Fibroblast of lung (primary cell): ENCODE data around the gene CGB5. TPM values are rescaled to one million over a fixed set of nuclear protein-coding genes. Genes with fewer than 3 reads are reported as not detected.

Experiments used
- DNase-seq, 2 donors: peaks; one replicate each; pipeline versions ENCODE4 v3.0.0 to v3.0.0-alpha.2; 2010; ENCODE audit warnings: low read depth in 2 of 2
- H2AFZ ChIP-seq: 2 replicates; pipeline ENCODE4 v1.5.1; 2012; ENCODE audit warnings: low read length, control low read depth, inconsistent platforms
- H3K27ac ChIP-seq: 2 replicates; pipeline ENCODE4 v1.5.1; 2011; ENCODE audit warnings: low read length, control low read depth; ENCODE audit not compliant: insufficient read depth
- H3K27me3 ChIP-seq: 2 replicates; pipeline ENCODE4 v1.5.1; 2011; ENCODE audit warnings: mild to moderate bottlenecking, low read length; ENCODE audit not compliant: control insufficient read depth, insufficient read depth
- H3K36me3 ChIP-seq: 2 replicates; pipeline ENCODE4 v1.5.1; 2011; ENCODE audit warnings: low read length; ENCODE audit not compliant: control insufficient read depth, insufficient read depth
- H3K4me1 ChIP-seq: 2 replicates; pipeline ENCODE4 v1.5.1; 2011; ENCODE audit warnings: low read length; ENCODE audit not compliant: control insufficient read depth, insufficient read depth; ENCODE audit errors: extremely low read depth
- H3K4me2 ChIP-seq: 2 replicates; pipeline ENCODE4 v1.5.1; 2011; ENCODE audit warnings: low read length, control low read depth; ENCODE audit not compliant: insufficient read depth; ENCODE audit errors: extremely low read depth
- H3K4me3 ChIP-seq, 4 experiments: fragments of 200-600 bp in 1 of 4; sonication (generic) in 1 of 4; replicated peaks in 1 of 4; 2 replicates each; pipeline ENCODE4 v1.5.1; 2011 to 2016; ENCODE audit warnings: low read length in 4 of 4, low read depth in 3 of 4, mild to moderate bottlenecking in 3 of 4, control low read depth in 2 of 4, inconsistent platforms in 1 of 4, mixed read lengths in 1 of 4; ENCODE audit not compliant: insufficient read depth in 1 of 4; ENCODE audit errors: control extremely low read depth in 1 of 4
- H3K79me2 ChIP-seq: 2 replicates; pipeline ENCODE4 v1.5.1; 2012; ENCODE audit warnings: mild to moderate bottlenecking, low read length, inconsistent platforms; ENCODE audit not compliant: control insufficient read depth, insufficient read depth
- H3K9ac ChIP-seq: 2 replicates; pipeline ENCODE4 v1.5.1; 2011; ENCODE audit warnings: mild to moderate bottlenecking, low read length, control low read depth; ENCODE audit not compliant: insufficient read depth
- H3K9me3 ChIP-seq: 2 replicates; pipeline ENCODE4 v1.5.1; 2012; ENCODE audit warnings: low read depth, low read length; ENCODE audit not compliant: control insufficient read depth, insufficient read depth
- H4K20me1 ChIP-seq: 2 replicates; pipeline ENCODE4 v1.5.1; 2011; ENCODE audit warnings: low read length; ENCODE audit not compliant: control insufficient read depth, insufficient read depth; ENCODE audit errors: extremely low read depth
- EZH2 ChIP-seq: IDR thresholded peaks from 2 replicates; pipeline ENCODE4 v1.5.1; 2012; ENCODE audit warnings: low read length, control low read depth, mild to moderate bottlenecking; ENCODE audit errors: missing control alignments
- polyA plus RNA-seq, 2 donors: library from polyadenylated mRNA; depleted of rRNA in 1 of 2; stranded (reverse) in 1 of 2; unstranded in 1 of 2; fragments of >200 nt; gene quantifications; 2 replicates each; pipeline ENCODE4 v1.2.1, GENCODE V29; 2011 to 2012; ENCODE audit warnings: missing spikeins in 1 of 2
- total RNA-seq: library from RNA; depleted of rRNA; stranded (reverse); fragments of >200 nt; gene quantifications from 2 replicates; pipeline ENCODE4 v1.2.1, GENCODE V29; 2014
- TF ChIP-seq, protein P1 (sequence below), 2 donors: IDR thresholded peaks in 1 of 2; conservative IDR thresholded peaks in 1 of 2; 1 replicate in 1 of 2; 2 replicates in 1 of 2; pipeline ENCODE4 v1.5.1; 2011 to 2012; ENCODE audit warnings: low read length in 2 of 2, control low read depth in 1 of 2, inconsistent platforms in 1 of 2, low read depth in 1 of 2, mild to moderate bottlenecking in 1 of 2

Gene CGB5
- total and polyA plus RNA-seq, 2 donors (not counting 1 experiment from before 2014, with no cell fraction given) = not detected

DNA sequence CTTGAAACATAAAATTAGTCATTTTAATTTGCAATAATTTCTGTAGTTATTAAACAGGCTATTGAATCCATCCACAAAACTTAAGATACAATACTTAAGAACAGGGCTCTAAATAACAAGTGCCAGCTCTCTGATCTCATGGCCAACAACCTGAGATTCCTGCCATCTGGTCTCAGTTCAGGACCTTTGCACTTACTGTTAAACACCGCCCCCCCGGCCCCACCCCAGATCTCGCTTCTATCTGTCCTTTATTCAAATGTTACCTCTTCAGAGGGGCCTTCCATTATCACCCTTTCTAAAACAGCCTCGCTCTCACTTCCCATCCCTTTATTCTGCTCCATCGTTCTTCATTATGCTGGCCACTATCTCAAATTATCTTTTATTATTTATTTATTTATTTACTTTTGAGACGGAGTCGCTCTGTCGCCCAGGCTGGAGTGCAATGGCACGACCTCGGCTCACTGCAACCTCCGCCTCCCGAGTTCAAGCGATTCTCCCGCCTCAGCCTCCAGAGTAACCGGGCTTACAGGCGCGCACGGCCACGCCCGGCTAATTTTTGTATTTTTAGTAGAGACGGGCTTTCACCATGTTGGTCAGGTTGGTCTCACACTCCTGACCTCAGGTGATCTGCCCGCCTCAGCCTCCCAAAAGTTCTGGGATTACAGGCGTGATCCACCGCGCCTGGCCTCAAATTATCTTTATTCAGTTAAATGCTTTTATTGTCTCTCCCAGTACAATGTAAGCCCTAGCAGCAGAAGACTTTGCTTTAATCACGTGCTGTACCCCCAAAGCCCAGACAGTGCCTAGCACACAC is 40.8 kb downstream of the CGB5 start:
- TF ChIP-seq, protein P1, sequence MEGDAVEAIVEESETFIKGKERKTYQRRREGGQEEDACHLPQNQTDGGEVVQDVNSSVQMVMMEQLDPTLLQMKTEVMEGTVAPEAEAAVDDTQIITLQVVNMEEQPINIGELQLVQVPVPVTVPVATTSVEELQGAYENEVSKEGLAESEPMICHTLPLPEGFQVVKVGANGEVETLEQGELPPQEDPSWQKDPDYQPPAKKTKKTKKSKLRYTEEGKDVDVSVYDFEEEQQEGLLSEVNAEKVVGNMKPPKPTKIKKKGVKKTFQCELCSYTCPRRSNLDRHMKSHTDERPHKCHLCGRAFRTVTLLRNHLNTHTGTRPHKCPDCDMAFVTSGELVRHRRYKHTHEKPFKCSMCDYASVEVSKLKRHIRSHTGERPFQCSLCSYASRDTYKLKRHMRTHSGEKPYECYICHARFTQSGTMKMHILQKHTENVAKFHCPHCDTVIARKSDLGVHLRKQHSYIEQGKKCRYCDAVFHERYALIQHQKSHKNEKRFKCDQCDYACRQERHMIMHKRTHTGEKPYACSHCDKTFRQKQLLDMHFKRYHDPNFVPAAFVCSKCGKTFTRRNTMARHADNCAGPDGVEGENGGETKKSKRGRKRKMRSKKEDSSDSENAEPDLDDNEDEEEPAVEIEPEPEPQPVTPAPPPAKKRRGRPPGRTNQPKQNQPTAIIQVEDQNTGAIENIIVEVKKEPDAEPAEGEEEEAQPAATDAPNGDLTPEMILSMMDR (conservative IDR thresholded peaks at IDR 0.05 in 1 of 2, IDR thresholded peaks at IDR 0.05 in 1 of 2; ENCODE audit: low read depth in 1 of 2, low read length in 2 of 2) = no peak
- no peak for TF ChIP-seq EZH2
- H3K27ac ChIP-seq = peak overlapping the region; percentile 86
- H3K4me3 ChIP-seq = peak overlapping the region; percentile 20 to 82 (median 46)
- H4K20me1 ChIP-seq = peaks cover 4% of the 10 kb centered on the region
- peak overlapping the region; percentile 9 for H3K9ac ChIP-seq
- no peaks in the 10 kb centered on the region for H3K9me3 ChIP-seq
- H3K36me3 ChIP-seq = peaks cover 3% of the 10 kb centered on the region
- no peaks in the 10 kb centered on the region for H3K27me3 ChIP-seq
- peak overlapping the region; percentile 91 for H3K4me2 ChIP-seq
- no peak for DNase-seq
- peak overlapping the region; percentile 97 for H2AFZ ChIP-seq
- H3K4me1 ChIP-seq = peaks cover 7% of the 10 kb centered on the region
- peaks cover 38% of the 10 kb centered on the region for H3K79me2 ChIP-seq

DNA sequence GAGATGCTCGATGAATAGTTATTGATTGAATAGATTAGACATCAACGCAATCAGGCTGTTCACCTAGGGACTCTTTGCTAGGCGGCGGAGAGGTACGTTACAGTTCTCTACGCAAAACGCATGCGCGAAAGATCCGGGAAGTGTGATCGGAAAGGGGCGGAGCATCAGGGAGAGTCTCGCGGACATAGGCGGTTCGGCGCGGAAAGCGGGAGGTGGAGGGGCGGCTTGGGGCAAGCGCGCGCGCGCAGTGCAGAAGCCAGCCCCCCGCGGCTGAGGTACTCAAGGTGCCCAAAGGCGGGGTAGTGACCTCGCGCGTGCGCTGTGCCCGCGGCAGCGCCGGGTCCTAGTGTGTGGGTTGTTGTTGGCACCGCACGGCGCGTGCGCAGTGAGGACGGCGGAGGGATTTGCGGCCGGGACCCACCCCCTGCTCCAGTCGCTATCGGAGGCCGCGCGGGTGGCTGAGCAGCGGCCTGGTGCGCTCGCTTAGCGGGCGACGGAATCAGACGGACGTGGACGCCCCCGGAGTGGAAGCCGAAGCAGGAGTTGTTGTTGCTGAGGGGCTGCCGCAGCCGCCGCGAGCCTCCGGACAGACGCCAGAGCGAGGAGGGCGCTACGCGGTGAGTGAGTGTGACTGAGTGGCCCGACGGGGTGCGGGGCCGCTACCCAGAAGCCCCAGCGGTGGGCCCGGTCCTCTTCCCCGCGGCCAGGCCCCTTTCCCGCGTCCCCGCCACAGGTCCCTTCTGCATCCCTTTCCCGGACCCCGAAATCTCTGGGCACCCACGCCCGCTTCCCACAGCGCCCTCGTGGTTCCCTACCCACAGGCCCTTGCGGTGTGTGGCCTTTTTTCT is 41.6 kb downstream of the CGB5 start, which contains the start of gene SNRNP70:
TSS of gene SNRNP70 (plus strand) at position 432 of the 848 bp plus-strand sequence. CDS start 964 bp downstream, outside the sequence.
- Histone ChIP-seq H2AFZ (peak within 1 kb of the TSS; percentile 97), H4K20me1 (peaks cover 4% of the 10 kb centered on the region), H3K79me2 (peaks cover 44% of the 10 kb centered on the region), H3K4me3 (peak within 1 kb of the TSS; percentile 78 to 87 (median 84)), H3K9me3 (no peaks in the 10 kb centered on the region), H3K27ac (peak within 1 kb of the TSS; percentile 86), H3K4me1 (peaks cover 7% of the 10 kb centered on the region), H3K4me2 (peak within 1 kb of the TSS; percentile 99), H3K27me3 (no peaks in the 10 kb centered on the region), H3K9ac (peak within 1 kb of the TSS; percentile 87), H3K36me3 (peaks cover 4% of the 10 kb centered on the region)
- DNase-seq = peak; percentile 99
- TF ChIP-seq EZH2 = no peak
- TF ChIP-seq, protein P1 (conservative IDR thresholded peaks at IDR 0.05 in 1 of 2, IDR thresholded peaks at IDR 0.05 in 1 of 2; ENCODE audit: low read depth in 1 of 2, low read length in 2 of 2) = no peak

DNA sequence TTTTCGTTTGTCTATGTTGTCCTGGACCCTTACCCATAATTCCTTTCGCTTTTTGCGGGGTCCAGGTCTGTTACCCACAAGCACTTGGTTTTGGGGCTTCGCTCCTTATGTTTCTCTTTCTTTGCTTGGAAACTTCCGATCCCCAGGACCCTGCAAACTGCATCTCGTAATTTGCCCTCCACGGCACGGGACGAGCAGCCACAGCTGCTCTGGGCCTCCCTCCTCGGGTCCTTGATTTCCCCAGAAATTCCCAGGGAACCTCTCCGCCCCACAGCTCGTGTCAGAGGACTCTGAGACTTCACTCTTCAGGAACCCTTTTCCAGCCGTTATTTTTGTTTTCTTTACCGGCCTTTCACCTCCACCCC is 42.2 kb downstream of the CGB5 start:
- peaks cover 7% of the 10 kb centered on the region for H3K4me1 ChIP-seq
- no peak overlapping the region for H2AFZ ChIP-seq
- no peaks in the 10 kb centered on the region for H3K27me3 ChIP-seq
- no peaks in the 10 kb centered on the region for H3K9me3 ChIP-seq
- DNase-seq = no peak
- H3K4me3 ChIP-seq = peak overlapping the region; percentile 78 to 87 (median 84)
- H3K36me3 ChIP-seq = peaks cover 9% of the 10 kb centered on the region
- TF ChIP-seq EZH2 = no peak
- TF ChIP-seq, protein P1 (conservative IDR thresholded peaks at IDR 0.05 in 1 of 2, IDR thresholded peaks at IDR 0.05 in 1 of 2; ENCODE audit: low read depth in 1 of 2, low read length in 2 of 2) = no peak
- peaks cover 4% of the 10 kb centered on the region for H4K20me1 ChIP-seq
- peaks cover 50% of the 10 kb centered on the region for H3K79me2 ChIP-seq
- peak overlapping the region; percentile 86 for H3K27ac ChIP-seq
- peak overlapping the region; percentile 99 for H3K4me2 ChIP-seq
- H3K9ac ChIP-seq = peak overlapping the region; percentile 87
